Measurements from ENCODE around the gene ALK. TPM values are rescaled to one million over a fixed set of nuclear protein-coding genes. Genes with fewer than 3 reads are reported as not detected.

ALK gene
- polyA plus RNA-seq, 1 of the 3 experiments (the other 2 are of a cell fraction): 0.30 TPM

- 0 out of 2 replicates have a peak, but pooled peaks cover 11% of the 10 kb centered on the region for H3K27me3 ChIP-seq (ENCODE audit: insufficient read depth)
- DNase-seq: no peak
- H3K4me3 ChIP-seq (ENCODE audit: low read depth in 2 of 2, low read length in 1 of 2): no peak overlapping the region
- H4K20me1 ChIP-seq (ENCODE audit: insufficient read depth): no peaks in the 10 kb centered on the region
- no peaks in the 10 kb centered on the region for H3K36me3 ChIP-seq (replicated peaks in 1 of 2; ENCODE audit: control insufficient read depth in 1 of 2, insufficient read depth in 2 of 2, low read length in 1 of 2)
- peaks cover 0 to 12% of the 10 kb centered on the region in 2 experiments; a peak in 1 of 4 replicates for H3K4me1 ChIP-seq (ENCODE audit: control insufficient read depth in 1 of 2, insufficient read depth in 2 of 2, low read depth in 1 of 2, low read length in 1 of 2)
- H3K9ac ChIP-seq: no peak overlapping the region
- POLR2A ChIA-PET: no interaction called here
- no peaks in the 10 kb centered on the region for H3K9me2 ChIP-seq
- TF ChIP-seq GATA2 (CRISPR knock-in tag; IDR thresholded peaks at IDR 0.05) (no peak), NFIC (IDR thresholded peaks at IDR 0.05; ENCODE audit: borderline replicate concordance) (no peak), RAD21 (IDR thresholded peaks at IDR 0.05; ENCODE audit: low read length) (peak; percentile 36; the same call in 1 of the 2 replicates), FOXM1 (IDR thresholded peaks at IDR 0.05; ENCODE audit: low read depth) (no peak)
- no peaks in the 10 kb centered on the region for H3F3A ChIP-seq (replicated peaks; ENCODE audit: insufficient read depth)
- H3K79me2 ChIP-seq (ENCODE audit: insufficient read depth): no peaks in the 10 kb centered on the region
- H2AFZ ChIP-seq (ENCODE audit: low read depth): no peak overlapping the region
- no peaks in the 10 kb centered on the region for H3K9me3 ChIP-seq
- no peak overlapping the region for H3K4me2 ChIP-seq
- no peak overlapping the region for H3K27ac ChIP-seq (ENCODE audit: low read depth in 2 of 2, low read length in 1 of 2)
- CTCF ChIA-PET: interaction anchor here (0.7 to 1.6 kb wide), 6 partner anchors 12 to 83 kb away, joined by 3 to 8 read pairs (median 3); no protein-coding TSS in a partner anchor
Measured at GRCh38 chr2:29343830-29344229, 577.6 kb downstream of the ALK start.

GRCh38 chr2:29336341-29337241 lies 584.8 kb downstream of the ALK start:
- Histone ChIP-seq H4K20me1 (ENCODE audit: insufficient read depth) (no peaks in the 10 kb centered on the region), H2AFZ (ENCODE audit: low read depth) (no peak overlapping the region), H3K4me1 (ENCODE audit: control insufficient read depth in 1 of 2, insufficient read depth in 2 of 2, low read depth in 1 of 2, low read length in 1 of 2) (peaks cover 4 to 20% of the 10 kb centered on the region in 2 experiments; a peak in 3 of 4 replicates), H3K27ac (ENCODE audit: low read depth in 2 of 2, low read length in 1 of 2) (peak overlapping the region in 1 of 2 experiments; percentile 58; a peak in 2 of 4 replicates), H3K4me2 (no peak overlapping the region), H3K9me2 (no peaks in the 10 kb centered on the region), H3K79me2 (ENCODE audit: insufficient read depth) (no peaks in the 10 kb centered on the region), H3F3A (replicated peaks; ENCODE audit: insufficient read depth) (no peaks in the 10 kb centered on the region), H3K4me3 (ENCODE audit: low read depth in 2 of 2, low read length in 1 of 2) (no peak overlapping the region), H3K27me3 (ENCODE audit: insufficient read depth) (no peaks in the 10 kb centered on the region; the same call in 1 of the 2 replicates), H3K36me3 (replicated peaks in 1 of 2; ENCODE audit: control insufficient read depth in 1 of 2, insufficient read depth in 2 of 2, low read length in 1 of 2) (no peaks in the 10 kb centered on the region), H3K9me3 (no peaks in the 10 kb centered on the region), H3K9ac (no peak overlapping the region)
- CTCF ChIA-PET: interaction anchor here (0.9 to 2.1 kb wide), 5 partner anchors 8 to 378 kb away, joined by 3 to 10 read pairs (median 4); no protein-coding TSS in a partner anchor
- DNase-seq: no peak
- 38% methylated on average over 10 of the region's 10 CpGs for WGBS (ENCODE audit: low lambda C conversion rate)
- TF ChIP-seq GATA2 (CRISPR knock-in tag; IDR thresholded peaks at IDR 0.05) (0 out of 2 replicates have a peak, but pooled peaks have one; percentile 0), SMC3 (IDR thresholded peaks at IDR 0.05; ENCODE audit: low read depth, low read length) (no peak), TCF12 (IDR thresholded peaks at IDR 0.05) (no peak), RXRA (IDR thresholded peaks at IDR 0.05; ENCODE audit: borderline replicate concordance, low read depth) (no peak), PBX3 (IDR thresholded peaks at IDR 0.05) (no peak), RFX5 (IDR thresholded peaks at IDR 0.05; ENCODE audit: low read length) (no peak), MXI1 (IDR thresholded peaks at IDR 0.05; ENCODE audit: low read depth, low read length) (no peak), EP300 (IDR thresholded peaks at IDR 0.05; ENCODE audit: borderline replicate concordance in 1 of 2, low read depth in 1 of 2, low read length in 1 of 2) (no peak)
- TF ChIP-seq, protein P1, sequence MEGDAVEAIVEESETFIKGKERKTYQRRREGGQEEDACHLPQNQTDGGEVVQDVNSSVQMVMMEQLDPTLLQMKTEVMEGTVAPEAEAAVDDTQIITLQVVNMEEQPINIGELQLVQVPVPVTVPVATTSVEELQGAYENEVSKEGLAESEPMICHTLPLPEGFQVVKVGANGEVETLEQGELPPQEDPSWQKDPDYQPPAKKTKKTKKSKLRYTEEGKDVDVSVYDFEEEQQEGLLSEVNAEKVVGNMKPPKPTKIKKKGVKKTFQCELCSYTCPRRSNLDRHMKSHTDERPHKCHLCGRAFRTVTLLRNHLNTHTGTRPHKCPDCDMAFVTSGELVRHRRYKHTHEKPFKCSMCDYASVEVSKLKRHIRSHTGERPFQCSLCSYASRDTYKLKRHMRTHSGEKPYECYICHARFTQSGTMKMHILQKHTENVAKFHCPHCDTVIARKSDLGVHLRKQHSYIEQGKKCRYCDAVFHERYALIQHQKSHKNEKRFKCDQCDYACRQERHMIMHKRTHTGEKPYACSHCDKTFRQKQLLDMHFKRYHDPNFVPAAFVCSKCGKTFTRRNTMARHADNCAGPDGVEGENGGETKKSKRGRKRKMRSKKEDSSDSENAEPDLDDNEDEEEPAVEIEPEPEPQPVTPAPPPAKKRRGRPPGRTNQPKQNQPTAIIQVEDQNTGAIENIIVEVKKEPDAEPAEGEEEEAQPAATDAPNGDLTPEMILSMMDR (IDR thresholded peaks at IDR 0.05): no peak
- POLR2A ChIA-PET: no interaction called here
